Peyer's patch (tissue), 4 donors: ENCODE measurements around the gene XIRP2.

Experiments used
- POLR2A ChIP-seq, 2 donors: fragments of 450-650 bp; IDR thresholded peaks; one replicate each; pipeline ENCODE4 v1.5.1; 2017; ENCODE audit warnings: antibody characterized with exemption in 2 of 2, mild to moderate bottlenecking in 2 of 2, moderate library complexity in 2 of 2
- TF ChIP-seq, protein P1 (sequence below), 6 experiments: fragments of 450-650 bp in 4 of 6; fragments of 200-600 bp in 2 of 6; sonication (generic) in 1 of 6; IDR thresholded peaks; one replicate each; pipeline ENCODE4 v1.5.1; 2017 to 2019; ENCODE audit warnings: antibody characterized with exemption in 6 of 6, mild to moderate bottlenecking in 3 of 6, moderate library complexity in 1 of 6

DNA sequence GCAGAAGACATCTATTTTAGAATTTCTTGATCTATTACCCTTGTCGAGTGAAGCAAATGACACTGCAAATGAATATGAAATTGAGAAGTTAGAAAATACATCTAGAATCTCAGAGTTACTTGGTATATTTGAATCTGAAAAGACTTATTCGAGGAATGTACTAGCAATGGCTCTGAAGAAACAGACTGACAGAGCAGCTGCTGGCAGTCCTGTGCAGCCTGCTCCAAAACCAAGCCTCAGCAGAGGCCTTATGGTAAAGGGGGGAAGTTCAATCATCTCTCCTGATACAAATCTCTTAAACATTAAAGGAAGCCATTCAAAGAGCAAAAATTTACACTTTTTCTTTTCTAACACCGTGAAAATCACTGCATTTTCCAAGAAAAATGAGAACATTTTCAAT, 370.4 kb downstream of the XIRP2 start:
- TF ChIP-seq POLR2A (IDR thresholded peaks at IDR 0.05), result no peak
- TF ChIP-seq, protein P1, sequence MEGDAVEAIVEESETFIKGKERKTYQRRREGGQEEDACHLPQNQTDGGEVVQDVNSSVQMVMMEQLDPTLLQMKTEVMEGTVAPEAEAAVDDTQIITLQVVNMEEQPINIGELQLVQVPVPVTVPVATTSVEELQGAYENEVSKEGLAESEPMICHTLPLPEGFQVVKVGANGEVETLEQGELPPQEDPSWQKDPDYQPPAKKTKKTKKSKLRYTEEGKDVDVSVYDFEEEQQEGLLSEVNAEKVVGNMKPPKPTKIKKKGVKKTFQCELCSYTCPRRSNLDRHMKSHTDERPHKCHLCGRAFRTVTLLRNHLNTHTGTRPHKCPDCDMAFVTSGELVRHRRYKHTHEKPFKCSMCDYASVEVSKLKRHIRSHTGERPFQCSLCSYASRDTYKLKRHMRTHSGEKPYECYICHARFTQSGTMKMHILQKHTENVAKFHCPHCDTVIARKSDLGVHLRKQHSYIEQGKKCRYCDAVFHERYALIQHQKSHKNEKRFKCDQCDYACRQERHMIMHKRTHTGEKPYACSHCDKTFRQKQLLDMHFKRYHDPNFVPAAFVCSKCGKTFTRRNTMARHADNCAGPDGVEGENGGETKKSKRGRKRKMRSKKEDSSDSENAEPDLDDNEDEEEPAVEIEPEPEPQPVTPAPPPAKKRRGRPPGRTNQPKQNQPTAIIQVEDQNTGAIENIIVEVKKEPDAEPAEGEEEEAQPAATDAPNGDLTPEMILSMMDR (IDR thresholded peaks at IDR 0.05), result no peak
